SK-N-SH (cell line): Measurements from ENCODE around the gene ARL5C. TPM values are rescaled to one million over a fixed set of nuclear protein-coding genes. Genes with fewer than 3 reads are reported as not detected.

Source experiments
- CTCF ChIA-PET: fragments of 300-600, 350-600 bp; formaldehyde crosslinking; extraction: SDS; loops from one replicate; lab custom pipeline; 2021; lab: Yijun Ruan, JAX
- POLR2A ChIA-PET: fragments of 350-600 bp; sonication (Branson Sonifier 250); formaldehyde crosslinking; extraction: SDS; loops from one replicate; lab custom pipeline; 2020; ENCODE audit warnings: antibody characterized with exemption, inconsistent platforms; lab: Yijun Ruan, JAX
- DNase-seq: peaks from one replicate; pipeline ENCODE4 v3.0.0; 2012
- H2AFZ ChIP-seq: fragments of 200-600 bp; sonication (generic); 2 replicates; pipeline ENCODE4 v1.8.1; 2016; ENCODE audit warnings: antibody characterized with exemption, mild to moderate bottlenecking, low read depth
- H3F3A ChIP-seq: fragments of 200-600 bp; sonication (generic); replicated peaks from 2 replicates; pipeline ENCODE3; 2016; ENCODE audit warnings: antibody characterized with exemption, mild to moderate bottlenecking; ENCODE audit not compliant: insufficient read depth
- H3K27ac ChIP-seq, 2 experiments: fragments of 200-500 bp in 1 of 2; fragments of 200-600 bp in 1 of 2; sonication (Bioruptor generic) in 1 of 2; sonication (generic), shearing (Covaris generic) in 1 of 2; 2 replicates each; pipeline versions ENCODE4 v1.5.1 to v1.6.1; 2014 to 2016; ENCODE audit warnings: low read depth in 2 of 2, inconsistent platforms in 1 of 2, low read length in 1 of 2, mild to moderate bottlenecking in 1 of 2, mixed read lengths in 1 of 2
- H3K27me3 ChIP-seq: fragments of 200-600 bp; sonication (generic), shearing (Covaris generic); 2 replicates; pipeline ENCODE4 v1.6.1; 2016; ENCODE audit warnings: mixed run types; ENCODE audit not compliant: insufficient read depth
- H3K36me3 ChIP-seq, 2 experiments: fragments of 200-500 bp in 1 of 2; fragments of 200-600 bp in 1 of 2; sonication (Bioruptor generic) in 1 of 2; sonication (generic) in 1 of 2; replicated peaks in 1 of 2; 2 replicates each; pipeline versions ENCODE3 to v1.5.1; 2014 to 2016; ENCODE audit warnings: low read length in 1 of 2, mild to moderate bottlenecking in 1 of 2; ENCODE audit not compliant: insufficient read depth in 2 of 2, control insufficient read depth in 1 of 2
- H3K4me1 ChIP-seq, 2 experiments: fragments of 200-500 bp in 1 of 2; fragments of 200-600 bp in 1 of 2; sonication (Bioruptor generic) in 1 of 2; sonication (generic), shearing (Covaris generic) in 1 of 2; 2 replicates each; pipeline versions ENCODE4 v1.5.1 to v1.6.1; 2014 to 2016; ENCODE audit warnings: low read depth in 1 of 2, low read length in 1 of 2, mixed run types in 1 of 2; ENCODE audit not compliant: insufficient read depth in 2 of 2, control insufficient read depth in 1 of 2
- H3K4me2 ChIP-seq: fragments of 200-600 bp; sonication (generic), shearing (Covaris generic); 2 replicates; pipeline ENCODE4 v1.6.1; 2017; ENCODE audit warnings: mixed run types
- H3K4me3 ChIP-seq, 2 experiments: fragments of 200-500 bp in 1 of 2; fragments of 200-600 bp in 1 of 2; sonication (Bioruptor generic) in 1 of 2; sonication (generic), shearing (Covaris generic) in 1 of 2; 2 replicates each; pipeline versions ENCODE4 v1.5.1 to v1.8.1; 2014 to 2016; ENCODE audit warnings: low read depth in 2 of 2, inconsistent platforms in 1 of 2, low read length in 1 of 2, mild to moderate bottlenecking in 1 of 2, mixed read lengths in 1 of 2, moderate library complexity in 1 of 2
- H3K79me2 ChIP-seq: fragments of 200-600 bp; sonication (generic); 2 replicates; pipeline ENCODE4 v1.8.1; 2017; ENCODE audit warnings: mild to moderate bottlenecking; ENCODE audit not compliant: insufficient read depth
- H3K9ac ChIP-seq: fragments of 200-600 bp; sonication (generic); 2 replicates; pipeline ENCODE4 v1.6.1; 2017; ENCODE audit warnings: mixed run types
- H3K9me2 ChIP-seq: fragments of 200-600 bp; sonication (generic); 2 replicates; pipeline ENCODE4 v1.6.1; 2017; ENCODE audit warnings: mixed run types
- H3K9me3 ChIP-seq: fragments of 200-600 bp; sonication (generic); 2 replicates; pipeline ENCODE4 v1.6.1; 2017; ENCODE audit warnings: mixed run types, mild to moderate bottlenecking, moderate library complexity
- H4K20me1 ChIP-seq: fragments of 200-600 bp; sonication (generic); 2 replicates; pipeline ENCODE4 v1.6.1; 2017; ENCODE audit warnings: mild to moderate bottlenecking, mixed run types; ENCODE audit not compliant: insufficient read depth
- EP300 ChIP-seq, 2 experiments: IDR thresholded peaks; 2 replicates each; pipeline versions ENCODE4 v1.4.0 to v1.6.1; 2012; ENCODE audit warnings: borderline replicate concordance in 1 of 2, low read depth in 1 of 2, low read length in 1 of 2
- GATA2 ChIP-seq: sonication (generic); formaldehyde crosslinking; IDR thresholded peaks from 2 replicates; pipeline ENCODE4 v1.5.0; 2020; ENCODE audit warnings: mild to moderate bottlenecking, missing genetic modification reagents
- MEF2A ChIP-seq: IDR thresholded peaks from 2 replicates; pipeline ENCODE4 v1.4.0; 2012; ENCODE audit warnings: low read depth, borderline replicate concordance
- MXI1 ChIP-seq: IDR thresholded peaks from 2 replicates; pipeline ENCODE4 v1.6.1; 2012; ENCODE audit warnings: mild to moderate bottlenecking, low read depth, low read length, improper control_type of control experiment
- NFIC ChIP-seq: IDR thresholded peaks from 2 replicates; pipeline ENCODE4 v1.4.0; 2012; ENCODE audit warnings: borderline replicate concordance
- POLR2AphosphoS5 ChIP-seq: IDR thresholded peaks from 2 replicates; pipeline ENCODE4 v1.6.1; 2012; ENCODE audit warnings: low read depth, low read length
- RXRA ChIP-seq: IDR thresholded peaks from 2 replicates; pipeline ENCODE4 v1.4.0; 2012; ENCODE audit warnings: low read depth, mild to moderate bottlenecking, borderline replicate concordance
- SIN3A ChIP-seq: IDR thresholded peaks from 2 replicates; pipeline ENCODE4 v1.6.1; 2012; ENCODE audit warnings: low read depth, mild to moderate bottlenecking, low read length, moderate library complexity, borderline replicate concordance
- TCF12 ChIP-seq: IDR thresholded peaks from 2 replicates; pipeline ENCODE4 v1.4.0; 2012
- TEAD4 ChIP-seq: IDR thresholded peaks from 2 replicates; pipeline ENCODE4 v1.4.0; 2012; ENCODE audit warnings: mild to moderate bottlenecking, borderline replicate concordance; ENCODE audit not compliant: insufficient read depth
- YY1 ChIP-seq: IDR thresholded peaks from 2 replicates; pipeline ENCODE4 v1.4.0; 2012; ENCODE audit warnings: low read depth, mild to moderate bottlenecking
- WGBS: methylation state at CpG from one replicate; pipeline ENCODE4 v1.1.6; 2017; ENCODE audit warnings: low lambda C conversion rate; 5-methylcytosine and 5-hydroxymethylcytosine counted together
- polyA plus RNA-seq, 3 experiments: library from polyadenylated mRNA; depleted of rRNA; stranded (reverse); fragments of >200 nt; gene quantifications; 2 replicates each; pipeline ENCODE4 v1.2.3, GENCODE V29; 2012
- TF ChIP-seq, protein P1 (sequence below): IDR thresholded peaks from 2 replicates; pipeline ENCODE4; 2012
- TF ChIP-seq, protein P2 (sequence below): fragments of 150-350 bp; IDR thresholded peaks from 2 replicates; pipeline ENCODE4 v1.6.1; 2016; ENCODE audit warnings: mild to moderate bottlenecking, low read depth, low read length
- TF ChIP-seq, protein P3 (sequence below): IDR thresholded peaks from 2 replicates; pipeline ENCODE4 v1.6.1; 2012; ENCODE audit warnings: mild to moderate bottlenecking, low read depth, low read length, moderate library complexity
- TF ChIP-seq, protein P4 (sequence below): IDR thresholded peaks from 2 replicates; pipeline ENCODE4 v1.4.0; 2012; ENCODE audit warnings: low read depth
- TF ChIP-seq, protein P5 (sequence below): fragments of 200-600 bp; sonication (generic); IDR thresholded peaks from 2 replicates; pipeline ENCODE4 v1.6.1; 2017; ENCODE audit warnings: antibody characterized with exemption, mild to moderate bottlenecking, moderate library complexity

The ARL5C gene
- polyA plus RNA-seq, 1 of the 3 experiments (the other 2 are of a cell fraction), result not detected

DNA sequence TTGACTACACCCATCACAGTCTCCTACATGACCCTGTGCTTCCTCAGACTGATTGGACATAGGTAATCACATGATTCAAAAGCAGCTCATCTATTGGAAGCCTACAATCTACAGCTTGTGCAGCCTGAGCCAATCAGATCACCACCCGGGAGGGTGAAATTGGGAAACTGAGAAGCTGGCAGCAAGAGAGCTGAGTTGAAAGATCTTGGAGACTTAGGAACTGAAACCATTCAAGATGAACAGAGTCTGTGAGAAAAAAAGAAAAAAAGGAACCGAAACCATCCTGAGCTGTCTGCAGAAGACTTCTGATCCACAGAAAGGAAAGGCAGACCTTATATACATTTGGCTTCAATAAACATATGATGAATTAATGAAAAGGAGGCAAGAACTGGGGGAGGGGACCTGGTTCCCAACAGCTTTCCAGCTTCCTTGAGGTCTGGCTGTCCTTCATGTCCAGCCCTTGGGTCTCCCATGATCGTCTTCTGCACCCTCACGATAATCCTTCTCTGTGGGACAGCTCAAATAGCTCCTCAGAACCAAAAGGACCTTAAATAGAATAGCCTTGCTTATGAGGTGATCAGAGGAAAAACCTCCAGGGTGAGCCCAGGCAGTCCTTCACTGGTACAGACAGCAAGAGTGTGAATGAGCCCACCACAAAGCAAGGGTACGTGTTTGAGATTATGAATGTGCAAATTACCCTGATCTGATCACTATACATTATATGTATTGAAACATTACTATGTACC lies 47.1 kb downstream of the ARL5C start:
- no peaks in the 10 kb centered on the region for H3K9me3 ChIP-seq
- H3K9me2 ChIP-seq, result no peaks in the 10 kb centered on the region
- WGBS, result 86% methylated on average over 5 of the region's 5 CpGs
- H3K79me2 ChIP-seq, result no peaks in the 10 kb centered on the region
- no peaks in the 10 kb centered on the region for H3F3A ChIP-seq
- no peak overlapping the region for H3K4me3 ChIP-seq
- H3K4me2 ChIP-seq, result no peak overlapping the region
- H4K20me1 ChIP-seq, result no peaks in the 10 kb centered on the region
- TF ChIP-seq MXI1 (no peak), MEF2A (no peak), GATA2 (CRISPR knock-in tag) (no peak)
- TF ChIP-seq, protein P1, sequence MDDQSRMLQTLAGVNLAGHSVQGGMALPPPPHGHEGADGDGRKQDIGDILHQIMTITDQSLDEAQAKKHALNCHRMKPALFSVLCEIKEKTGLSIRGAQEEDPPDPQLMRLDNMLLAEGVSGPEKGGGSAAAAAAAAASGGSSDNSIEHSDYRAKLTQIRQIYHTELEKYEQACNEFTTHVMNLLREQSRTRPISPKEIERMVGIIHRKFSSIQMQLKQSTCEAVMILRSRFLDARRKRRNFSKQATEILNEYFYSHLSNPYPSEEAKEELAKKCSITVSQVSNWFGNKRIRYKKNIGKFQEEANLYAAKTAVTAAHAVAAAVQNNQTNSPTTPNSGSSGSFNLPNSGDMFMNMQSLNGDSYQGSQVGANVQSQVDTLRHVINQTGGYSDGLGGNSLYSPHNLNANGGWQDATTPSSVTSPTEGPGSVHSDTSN, result no peak
- H3K9ac ChIP-seq, result no peak overlapping the region
- DNase-seq, result no peak
- H3K36me3 ChIP-seq, result no peaks in the 10 kb centered on the region
- no peak overlapping the region for H3K27ac ChIP-seq
- CTCF ChIA-PET, result interaction anchor here (0.7 kb wide), 1 partner anchor 13 kb away, joined by 3 read pairs; no protein-coding TSS in a partner anchor
- H2AFZ ChIP-seq, result no peak overlapping the region
- POLR2A ChIA-PET, result no interaction called here
- peaks cover 0 to 5% of the 10 kb centered on the region in 2 experiments; a peak in 1 of 4 replicates for H3K4me1 ChIP-seq
- no peaks in the 10 kb centered on the region for H3K27me3 ChIP-seq

DNA sequence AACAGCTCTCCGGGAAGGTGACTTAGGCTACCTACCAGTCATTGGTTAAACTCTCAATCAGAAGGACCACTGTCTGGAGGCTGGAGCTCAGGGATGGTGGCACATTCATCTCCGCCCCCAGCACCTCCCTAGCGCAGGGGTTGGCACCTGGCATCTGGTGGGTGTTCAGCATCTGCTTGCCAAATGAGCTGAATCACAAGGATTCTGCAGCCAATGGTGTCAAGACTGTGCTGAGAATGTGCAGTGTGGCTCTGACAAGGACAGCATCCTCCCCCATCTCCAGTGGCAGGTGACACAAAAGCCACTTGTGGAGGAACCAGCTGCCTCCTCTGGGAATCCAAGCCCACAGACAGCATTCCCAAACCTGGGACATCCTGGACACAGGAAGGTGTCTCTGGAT lies 49.7 kb downstream of the ARL5C start:
- no peak for DNase-seq
- no peak overlapping the region for H2AFZ ChIP-seq
- no peaks in the 10 kb centered on the region for H3K9me2 ChIP-seq
- H3K27ac ChIP-seq, result no peak overlapping the region
- POLR2A ChIA-PET, result no interaction called here
- no peaks in the 10 kb centered on the region for H3K9me3 ChIP-seq
- no peak overlapping the region for H3K4me2 ChIP-seq
- no peaks in the 10 kb centered on the region for H3K79me2 ChIP-seq
- no peak overlapping the region for H3K9ac ChIP-seq
- no peaks in the 10 kb centered on the region for H4K20me1 ChIP-seq
- WGBS, result 0% methylated on average over 1 of the region's 3 CpGs
- CTCF ChIA-PET, result interaction anchor here (0.8 to 3.0 kb wide), 2 partner anchors 36 to 38 kb away, joined by 3 to 13 read pairs; no protein-coding TSS in a partner anchor
- H3K27me3 ChIP-seq, result no peaks in the 10 kb centered on the region
- no peaks in the 10 kb centered on the region for H3F3A ChIP-seq
- H3K4me1 ChIP-seq, result peaks cover 0 to 5% of the 10 kb centered on the region in 2 experiments; a peak in 1 of 4 replicates
- H3K36me3 ChIP-seq, result no peaks in the 10 kb centered on the region
- no peak overlapping the region for H3K4me3 ChIP-seq
- no peak for TF ChIP-seq NFIC
- TF ChIP-seq GATA2 (CRISPR knock-in tag), result no peak
- TF ChIP-seq POLR2AphosphoS5, result no peak
- TF ChIP-seq, protein P1, result no peak
- TF ChIP-seq, protein P2, sequence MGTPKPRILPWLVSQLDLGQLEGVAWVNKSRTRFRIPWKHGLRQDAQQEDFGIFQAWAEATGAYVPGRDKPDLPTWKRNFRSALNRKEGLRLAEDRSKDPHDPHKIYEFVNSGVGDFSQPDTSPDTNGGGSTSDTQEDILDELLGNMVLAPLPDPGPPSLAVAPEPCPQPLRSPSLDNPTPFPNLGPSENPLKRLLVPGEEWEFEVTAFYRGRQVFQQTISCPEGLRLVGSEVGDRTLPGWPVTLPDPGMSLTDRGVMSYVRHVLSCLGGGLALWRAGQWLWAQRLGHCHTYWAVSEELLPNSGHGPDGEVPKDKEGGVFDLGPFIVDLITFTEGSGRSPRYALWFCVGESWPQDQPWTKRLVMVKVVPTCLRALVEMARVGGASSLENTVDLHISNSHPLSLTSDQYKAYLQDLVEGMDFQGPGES, result no peak
- TF ChIP-seq, protein P3, sequence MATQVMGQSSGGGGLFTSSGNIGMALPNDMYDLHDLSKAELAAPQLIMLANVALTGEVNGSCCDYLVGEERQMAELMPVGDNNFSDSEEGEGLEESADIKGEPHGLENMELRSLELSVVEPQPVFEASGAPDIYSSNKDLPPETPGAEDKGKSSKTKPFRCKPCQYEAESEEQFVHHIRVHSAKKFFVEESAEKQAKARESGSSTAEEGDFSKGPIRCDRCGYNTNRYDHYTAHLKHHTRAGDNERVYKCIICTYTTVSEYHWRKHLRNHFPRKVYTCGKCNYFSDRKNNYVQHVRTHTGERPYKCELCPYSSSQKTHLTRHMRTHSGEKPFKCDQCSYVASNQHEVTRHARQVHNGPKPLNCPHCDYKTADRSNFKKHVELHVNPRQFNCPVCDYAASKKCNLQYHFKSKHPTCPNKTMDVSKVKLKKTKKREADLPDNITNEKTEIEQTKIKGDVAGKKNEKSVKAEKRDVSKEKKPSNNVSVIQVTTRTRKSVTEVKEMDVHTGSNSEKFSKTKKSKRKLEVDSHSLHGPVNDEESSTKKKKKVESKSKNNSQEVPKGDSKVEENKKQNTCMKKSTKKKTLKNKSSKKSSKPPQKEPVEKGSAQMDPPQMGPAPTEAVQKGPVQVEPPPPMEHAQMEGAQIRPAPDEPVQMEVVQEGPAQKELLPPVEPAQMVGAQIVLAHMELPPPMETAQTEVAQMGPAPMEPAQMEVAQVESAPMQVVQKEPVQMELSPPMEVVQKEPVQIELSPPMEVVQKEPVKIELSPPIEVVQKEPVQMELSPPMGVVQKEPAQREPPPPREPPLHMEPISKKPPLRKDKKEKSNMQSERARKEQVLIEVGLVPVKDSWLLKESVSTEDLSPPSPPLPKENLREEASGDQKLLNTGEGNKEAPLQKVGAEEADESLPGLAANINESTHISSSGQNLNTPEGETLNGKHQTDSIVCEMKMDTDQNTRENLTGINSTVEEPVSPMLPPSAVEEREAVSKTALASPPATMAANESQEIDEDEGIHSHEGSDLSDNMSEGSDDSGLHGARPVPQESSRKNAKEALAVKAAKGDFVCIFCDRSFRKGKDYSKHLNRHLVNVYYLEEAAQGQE, result no peak
- TF ChIP-seq RXRA, result no peak
- TF ChIP-seq, protein P4, sequence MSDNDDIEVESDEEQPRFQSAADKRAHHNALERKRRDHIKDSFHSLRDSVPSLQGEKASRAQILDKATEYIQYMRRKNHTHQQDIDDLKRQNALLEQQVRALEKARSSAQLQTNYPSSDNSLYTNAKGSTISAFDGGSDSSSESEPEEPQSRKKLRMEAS, result no peak
- TF ChIP-seq, protein P5, sequence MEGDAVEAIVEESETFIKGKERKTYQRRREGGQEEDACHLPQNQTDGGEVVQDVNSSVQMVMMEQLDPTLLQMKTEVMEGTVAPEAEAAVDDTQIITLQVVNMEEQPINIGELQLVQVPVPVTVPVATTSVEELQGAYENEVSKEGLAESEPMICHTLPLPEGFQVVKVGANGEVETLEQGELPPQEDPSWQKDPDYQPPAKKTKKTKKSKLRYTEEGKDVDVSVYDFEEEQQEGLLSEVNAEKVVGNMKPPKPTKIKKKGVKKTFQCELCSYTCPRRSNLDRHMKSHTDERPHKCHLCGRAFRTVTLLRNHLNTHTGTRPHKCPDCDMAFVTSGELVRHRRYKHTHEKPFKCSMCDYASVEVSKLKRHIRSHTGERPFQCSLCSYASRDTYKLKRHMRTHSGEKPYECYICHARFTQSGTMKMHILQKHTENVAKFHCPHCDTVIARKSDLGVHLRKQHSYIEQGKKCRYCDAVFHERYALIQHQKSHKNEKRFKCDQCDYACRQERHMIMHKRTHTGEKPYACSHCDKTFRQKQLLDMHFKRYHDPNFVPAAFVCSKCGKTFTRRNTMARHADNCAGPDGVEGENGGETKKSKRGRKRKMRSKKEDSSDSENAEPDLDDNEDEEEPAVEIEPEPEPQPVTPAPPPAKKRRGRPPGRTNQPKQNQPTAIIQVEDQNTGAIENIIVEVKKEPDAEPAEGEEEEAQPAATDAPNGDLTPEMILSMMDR, result no peak
- TF ChIP-seq EP300 (IDR thresholded peaks at IDR 0.05; ENCODE audit: borderline replicate concordance in 1 of 2, low read depth in 1 of 2, low read length in 1 of 2), result no peak
- TF ChIP-seq SIN3A, result no peak
- no peak for TF ChIP-seq YY1
- no peak for TF ChIP-seq TCF12
- TF ChIP-seq TEAD4, result no peak
- TF ChIP-seq MEF2A, result no peak
